Osteoblast (primary cell): ENCODE measurements around the gene C13orf42. TPM values are rescaled to one million over a fixed set of nuclear protein-coding genes. Genes with fewer than 3 reads are reported as not detected.

Experiments used
- DNase-seq: peaks from one replicate; pipeline ENCODE4 v3.0.0; 2011; ENCODE audit warnings: low spot score, mixed read lengths; ENCODE audit not compliant: insufficient read length; ENCODE audit errors: missing footprints
- H2AFZ ChIP-seq: 2 replicates; pipeline ENCODE4 v1.6.0; 2011; ENCODE audit warnings: mild to moderate bottlenecking, low read length
- H3K27ac ChIP-seq: 2 replicates; pipeline ENCODE4 v1.5.1; 2011; ENCODE audit warnings: mild to moderate bottlenecking, low read depth, low read length, moderate library complexity
- H3K27me3 ChIP-seq: 2 replicates; pipeline ENCODE4 v1.6.0; 2012; ENCODE audit warnings: mild to moderate bottlenecking, control low read depth, inconsistent platforms, low read length, moderate library complexity; ENCODE audit not compliant: insufficient read depth
- H3K36me3 ChIP-seq: 2 replicates; pipeline ENCODE4 v1.5.1; 2011; ENCODE audit warnings: mild to moderate bottlenecking, low read length, control low read depth, moderate library complexity; ENCODE audit not compliant: insufficient read depth
- H3K4me1 ChIP-seq: 2 replicates; pipeline ENCODE4 v1.5.1; 2011; ENCODE audit warnings: mild to moderate bottlenecking, low read length, control low read depth, moderate library complexity; ENCODE audit not compliant: insufficient read depth
- H3K4me2 ChIP-seq: 2 replicates; pipeline ENCODE4 v1.6.0; 2011; ENCODE audit warnings: mild to moderate bottlenecking, low read length; ENCODE audit not compliant: insufficient read depth
- H3K4me3 ChIP-seq: fragments of 200-600 bp; sonication (generic); 3 replicates; pipeline ENCODE4 v1.5.1; 2012; ENCODE audit warnings: mild to moderate bottlenecking, low read length, inconsistent platforms; ENCODE audit not compliant: insufficient read depth
- H3K79me2 ChIP-seq: 2 replicates; pipeline ENCODE4 v1.6.0; 2012; ENCODE audit warnings: mild to moderate bottlenecking, low read length, control low read depth, inconsistent platforms; ENCODE audit not compliant: insufficient read depth
- H3K9me3 ChIP-seq: 2 replicates; pipeline ENCODE4 v1.5.1; 2011; ENCODE audit warnings: low read depth, low read length, control low read depth
- H4K20me1 ChIP-seq: 2 replicates; pipeline ENCODE4 v1.6.0; 2012; ENCODE audit warnings: mild to moderate bottlenecking, low read length, control low read depth; ENCODE audit not compliant: insufficient read depth
- total RNA-seq: library from RNA; depleted of rRNA; stranded (reverse); fragments of >200 nt; gene quantifications from 2 replicates; pipeline ENCODE4 v1.2.3, GENCODE V29; 2012
- TF ChIP-seq, protein P1 (sequence below): IDR thresholded peaks from 2 replicates; pipeline ENCODE4 v1.5.1; 2011; ENCODE audit warnings: mild to moderate bottlenecking, low read depth, low read length, moderate library complexity; ENCODE audit errors: extremely low read depth

Gene C13orf42
- total RNA-seq, 1 donor = not detected

DNA sequence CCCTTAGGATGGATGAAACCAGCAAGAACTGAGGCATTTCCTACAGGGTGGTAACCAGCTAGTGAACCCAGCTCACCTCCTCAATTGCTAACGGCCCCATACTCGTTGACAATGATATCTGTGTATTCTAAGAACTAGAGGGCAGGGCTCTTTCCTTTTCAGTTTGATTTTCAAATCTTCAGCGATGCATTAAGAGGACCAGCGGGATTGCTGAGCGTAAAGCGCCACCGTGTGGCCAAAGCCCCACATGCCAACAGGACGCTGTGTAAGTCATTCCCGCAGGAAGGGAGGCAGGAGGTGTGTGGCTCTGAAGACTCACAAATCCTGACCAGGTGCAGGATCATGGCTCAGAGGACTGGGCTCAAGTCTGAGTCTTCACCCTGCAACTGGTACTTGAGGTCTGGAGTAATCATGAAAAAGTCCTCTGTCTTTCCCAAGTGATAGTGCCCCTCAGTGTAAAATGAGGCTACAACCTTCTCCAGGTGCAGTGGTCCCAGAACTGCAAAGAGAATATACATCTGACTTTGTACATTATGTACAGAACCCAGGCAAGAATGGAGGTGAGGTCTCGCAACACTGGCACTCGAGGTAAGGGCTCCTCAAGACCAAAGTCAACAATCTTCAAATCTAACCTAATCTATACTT is 40.9 kb downstream of the C13orf42 start:
- peak overlapping the region; percentile 58 for H2AFZ ChIP-seq
- TF ChIP-seq, protein P1, sequence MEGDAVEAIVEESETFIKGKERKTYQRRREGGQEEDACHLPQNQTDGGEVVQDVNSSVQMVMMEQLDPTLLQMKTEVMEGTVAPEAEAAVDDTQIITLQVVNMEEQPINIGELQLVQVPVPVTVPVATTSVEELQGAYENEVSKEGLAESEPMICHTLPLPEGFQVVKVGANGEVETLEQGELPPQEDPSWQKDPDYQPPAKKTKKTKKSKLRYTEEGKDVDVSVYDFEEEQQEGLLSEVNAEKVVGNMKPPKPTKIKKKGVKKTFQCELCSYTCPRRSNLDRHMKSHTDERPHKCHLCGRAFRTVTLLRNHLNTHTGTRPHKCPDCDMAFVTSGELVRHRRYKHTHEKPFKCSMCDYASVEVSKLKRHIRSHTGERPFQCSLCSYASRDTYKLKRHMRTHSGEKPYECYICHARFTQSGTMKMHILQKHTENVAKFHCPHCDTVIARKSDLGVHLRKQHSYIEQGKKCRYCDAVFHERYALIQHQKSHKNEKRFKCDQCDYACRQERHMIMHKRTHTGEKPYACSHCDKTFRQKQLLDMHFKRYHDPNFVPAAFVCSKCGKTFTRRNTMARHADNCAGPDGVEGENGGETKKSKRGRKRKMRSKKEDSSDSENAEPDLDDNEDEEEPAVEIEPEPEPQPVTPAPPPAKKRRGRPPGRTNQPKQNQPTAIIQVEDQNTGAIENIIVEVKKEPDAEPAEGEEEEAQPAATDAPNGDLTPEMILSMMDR = peak; percentile 97

GRCh38 chr13:51068501-51068900 is 42.6 kb downstream of the C13orf42 start:
- no peak overlapping the region for H3K27ac ChIP-seq
- H3K9me3 ChIP-seq = no peaks in the 10 kb centered on the region
- H3K4me2 ChIP-seq = no peak overlapping the region
- no peaks in the 10 kb centered on the region for H3K79me2 ChIP-seq
- H3K4me3 ChIP-seq = no peak overlapping the region
- H3K4me1 ChIP-seq = peaks cover 12% of the 10 kb centered on the region
- TF ChIP-seq, protein P1 = no peak
- DNase-seq = no peak
- H3K36me3 ChIP-seq = no peaks in the 10 kb centered on the region
- no peak overlapping the region for H2AFZ ChIP-seq
- peaks cover 19% of the 10 kb centered on the region for H3K27me3 ChIP-seq
- H4K20me1 ChIP-seq = no peaks in the 10 kb centered on the region

More for the DNA sequence above, 40.9 kb downstream of the C13orf42 start:
- Histone ChIP-seq H3K79me2 (no peaks in the 10 kb centered on the region), H3K36me3 (no peaks in the 10 kb centered on the region), H3K27me3 (peaks cover 11% of the 10 kb centered on the region), H3K4me1 (peaks cover 12% of the 10 kb centered on the region), H3K4me3 (no peak overlapping the region), H4K20me1 (no peaks in the 10 kb centered on the region), H3K27ac (no peak overlapping the region), H3K4me2 (peak overlapping the region; percentile 29), H3K9me3 (no peaks in the 10 kb centered on the region)
- DNase-seq = peak; percentile 90

GRCh38 chr13:51067706-51068105 is 43.4 kb downstream of the C13orf42 start:
- no peaks in the 10 kb centered on the region for H3K79me2 ChIP-seq
- no peak overlapping the region for H2AFZ ChIP-seq
- H3K4me1 ChIP-seq = peaks cover 12% of the 10 kb centered on the region
- peaks cover 24% of the 10 kb centered on the region for H3K27me3 ChIP-seq
- H3K4me2 ChIP-seq = no peak overlapping the region
- no peak overlapping the region for H3K4me3 ChIP-seq
- TF ChIP-seq, protein P1 = no peak
- no peaks in the 10 kb centered on the region for H4K20me1 ChIP-seq
- no peak for DNase-seq
- no peak overlapping the region for H3K27ac ChIP-seq
- H3K9me3 ChIP-seq = no peaks in the 10 kb centered on the region
- no peaks in the 10 kb centered on the region for H3K36me3 ChIP-seq

DNA sequence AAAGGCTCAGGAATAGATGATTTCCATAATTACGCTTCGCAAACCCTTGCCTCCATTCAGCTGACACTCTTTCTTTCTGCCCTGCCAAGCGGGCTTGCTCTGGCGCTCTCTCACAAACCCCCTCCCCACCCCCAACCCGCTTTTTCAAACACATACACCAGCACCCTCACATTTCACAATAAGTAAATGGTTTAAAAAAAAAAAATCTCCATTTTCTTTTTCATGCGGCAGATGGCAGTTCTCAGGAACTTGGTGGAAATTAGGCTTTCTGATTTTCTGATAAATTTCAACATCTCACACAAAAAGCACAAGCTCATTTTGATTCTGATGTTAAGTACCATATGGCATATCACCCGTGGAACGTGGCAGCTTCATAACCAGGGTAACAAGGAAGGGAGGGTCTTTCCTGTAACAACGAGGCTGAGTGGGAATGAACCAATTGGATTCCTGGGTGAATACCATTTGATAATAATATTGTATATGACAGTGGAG is 43.8 kb downstream of the C13orf42 start:
- H3K36me3 ChIP-seq = no peaks in the 10 kb centered on the region
- peaks cover 24% of the 10 kb centered on the region for H3K27me3 ChIP-seq
- peak overlapping the region; percentile 15 for H2AFZ ChIP-seq
- H3K9me3 ChIP-seq = no peaks in the 10 kb centered on the region
- no peak overlapping the region for H3K4me3 ChIP-seq
- DNase-seq = no peak
- TF ChIP-seq, protein P1 = no peak
- no peak overlapping the region for H3K27ac ChIP-seq
- peak overlapping the region; percentile 71 for H3K4me2 ChIP-seq
- H3K79me2 ChIP-seq = no peaks in the 10 kb centered on the region
- H4K20me1 ChIP-seq = no peaks in the 10 kb centered on the region
- peaks cover 12% of the 10 kb centered on the region for H3K4me1 ChIP-seq
